NCI-H2196 treated with DMSO at 0.1 percent for 48 hours (cell line): ENCODE results near the gene TVP23C.

Experiments used
- DNase-seq: peaks from one replicate; lab custom pipeline; 2025; ENCODE audit not compliant: unreplicated experiment; lab: John Stamatoyannopoulos, UW

TVP23C gene

GRCh38 chr17:15466131-15466530, 97.2 kb downstream of the TVP23C start:
- no peak for DNase-seq

- no peak for DNase-seq
Measured at GRCh38 chr17:15465045-15465701, 98.1 kb downstream of the TVP23C start.

GRCh38 chr17:15464231-15464985, 98.9 kb downstream of the TVP23C start:
- no peak for DNase-seq

- DNase-seq: peak; percentile 13
Measured at GRCh38 chr17:15462976-15463772, 100.1 kb downstream of the TVP23C start.

GRCh38 chr17:15457723-15458094, 105.6 kb downstream of the TVP23C start:
- DNase-seq: no peak

- DNase-seq: no peak
Measured at GRCh38 chr17:15456972-15457722, 106.1 kb downstream of the TVP23C start.

GRCh38 chr17:15456496-15456895, 106.8 kb downstream of the TVP23C start:
- no peak for DNase-seq

- no peak for DNase-seq
Measured at GRCh38 chr17:15454346-15454745, 108.9 kb downstream of the TVP23C start.

- DNase-seq: no peak
Measured at GRCh38 chr17:15453782-15454181, 109.5 kb downstream of the TVP23C start.

GRCh38 chr17:15453246-15453645, 110.0 kb downstream of the TVP23C start:
- no peak for DNase-seq

- no peak for DNase-seq
Measured at GRCh38 chr17:15452746-15453145, 110.5 kb downstream of the TVP23C start.
